ENCODE results near the gene C3orf33. TPM values are rescaled to one million over a fixed set of nuclear protein-coding genes. Genes with fewer than 3 reads are reported as not detected.
"Not testable (repeated sequence)": the region's sequence is repeated elsewhere in the genome, so short reads cannot be mapped to it uniquely, and the experiment has no call there.

Gene C3orf33
- total and polyA plus RNA-seq, 4 donors: 1.2 to 2.4 (median 1.7) TPM

GRCh38 chr3:155835341-155836071 is 29.4 kb upstream of the C3orf33 start:
- Histone ChIP-seq H3K27ac (ENCODE audit: low read depth in 1 of 2, low read length in 2 of 2) (no peak overlapping the region), H3K36me3 (ENCODE audit: control insufficient read depth in 4 of 4, insufficient read depth in 3 of 4, low read depth in 1 of 4, low read length in 3 of 4) (peaks cover 3 to 12% (median 9%) of the 10 kb centered on the region in 4 donors), H3K4me1 (ENCODE audit: control insufficient read depth in 4 of 4, insufficient read depth in 4 of 4, low read length in 3 of 4) (no peaks in the 10 kb centered on the region), H3K9me3 (ENCODE audit: control insufficient read depth in 4 of 4, low read length in 3 of 4) (no peaks in the 10 kb centered on the region), H3K27me3 (ENCODE audit: control insufficient read depth in 4 of 4, insufficient read depth in 4 of 4, low read length in 3 of 4) (no peaks in the 10 kb centered on the region), H3K9ac (ENCODE audit: low read depth in 1 of 2, low read length in 2 of 2) (no peak overlapping the region), H3K4me3 (ENCODE audit: low read depth in 1 of 3, low read length in 3 of 3) (no peak overlapping the region)
- 92% methylated on average over 9 of the region's 9 CpGs for WGBS
- DNase-seq (ENCODE audit: low spot score): no peak
- TF ChIP-seq ZBTB33 (IDR thresholded peaks at IDR 0.05) (no peak), CTCF (IDR thresholded peaks at IDR 0.05; ENCODE audit: low read depth, low read length, missing input control) (no peak), RAD21 (IDR thresholded peaks at IDR 0.05) (no peak), JUND (IDR thresholded peaks at IDR 0.05) (no peak), FOXA1 (IDR thresholded peaks at IDR 0.05) (no peak), HNF4G (IDR thresholded peaks at IDR 0.05) (no peak), MAX (IDR thresholded peaks at IDR 0.05) (no peak), SP1 (IDR thresholded peaks at IDR 0.05) (no peak)

GRCh38 chr3:155828490-155829098 is 22.5 kb upstream of the C3orf33 start:
- not testable (repeated sequence) for H3K4me1 ChIP-seq (ENCODE audit: control insufficient read depth in 4 of 4, insufficient read depth in 4 of 4, low read length in 3 of 4); H3K4me3 ChIP-seq (ENCODE audit: low read depth in 1 of 3, low read length in 3 of 3); H3K27me3 ChIP-seq (ENCODE audit: control insufficient read depth in 4 of 4, insufficient read depth in 4 of 4, low read length in 3 of 4); H3K27ac ChIP-seq (ENCODE audit: low read depth in 1 of 2, low read length in 2 of 2); DNase-seq (ENCODE audit: low spot score); H3K9me3 ChIP-seq (ENCODE audit: control insufficient read depth in 4 of 4, low read length in 3 of 4); H3K9ac ChIP-seq (ENCODE audit: low read depth in 1 of 2, low read length in 2 of 2)
- WGBS: 98% methylated on average over 13 of the region's 13 CpGs
- peaks cover 8 to 20% (median 17%) of the 10 kb centered on the region in 4 donors for H3K36me3 ChIP-seq (ENCODE audit: control insufficient read depth in 4 of 4, insufficient read depth in 3 of 4, low read depth in 1 of 4, low read length in 3 of 4)

GRCh38 chr3:155815030-155815545 is 9.0 kb upstream of the C3orf33 start:
- H3K4me1 ChIP-seq (ENCODE audit: control insufficient read depth in 4 of 4, insufficient read depth in 4 of 4, low read length in 3 of 4): no peaks in the 10 kb centered on the region
- H3K9me3 ChIP-seq (ENCODE audit: control insufficient read depth in 4 of 4, low read length in 3 of 4): no peaks in the 10 kb centered on the region
- H3K36me3 ChIP-seq (ENCODE audit: control insufficient read depth in 4 of 4, insufficient read depth in 3 of 4, low read depth in 1 of 4, low read length in 3 of 4): peaks cover 0 to 2% (median 0%) of the 10 kb centered on the region in 4 donors
- no peaks in the 10 kb centered on the region for H3K27me3 ChIP-seq (ENCODE audit: control insufficient read depth in 4 of 4, insufficient read depth in 4 of 4, low read length in 3 of 4)
- no peak overlapping the region for H3K27ac ChIP-seq (ENCODE audit: low read depth in 1 of 2, low read length in 2 of 2)
- no peak for DNase-seq (ENCODE audit: low spot score)
- H3K9ac ChIP-seq (ENCODE audit: low read depth in 1 of 2, low read length in 2 of 2): no peak overlapping the region
- no peak overlapping the region for H3K4me3 ChIP-seq (ENCODE audit: low read depth in 1 of 3, low read length in 3 of 3)
- TF ChIP-seq FOXA1 (IDR thresholded peaks at IDR 0.05) (no peak), MAX (IDR thresholded peaks at IDR 0.05) (no peak), REST (IDR thresholded peaks at IDR 0.05) (no peak), FOXA2 (IDR thresholded peaks at IDR 0.05) (no peak), JUND (IDR thresholded peaks at IDR 0.05) (no peak), ATF3 (IDR thresholded peaks at IDR 0.05) (no peak), SP1 (IDR thresholded peaks at IDR 0.05) (no peak), TAF1 (conservative IDR thresholded peaks at IDR 0.05) (no peak), GABPA (IDR thresholded peaks at IDR 0.05 in 1 of 2, conservative IDR thresholded peaks at IDR 0.05 in 1 of 2) (no peak), EGR1 (IDR thresholded peaks at IDR 0.05; ENCODE audit: low read depth in 2 of 2) (no peak), HNF4A (conservative IDR thresholded peaks at IDR 0.05) (no peak), NR2F2 (IDR thresholded peaks at IDR 0.05) (no peak), RAD21 (IDR thresholded peaks at IDR 0.05) (no peak)

Data from liver (tissue), 9 donors.